SK-N-MC (cell line): ENCODE data around the gene MAP10.

ENCODE experiments used
- EZH2 ChIP-seq: fragments of 200-600 bp; sonication (generic); IDR thresholded peaks from one replicate; pipeline ENCODE4 v1.6.1; 2017; ENCODE audit warnings: antibody characterized with exemption
- FOXP2 ChIP-seq: optimal IDR thresholded peaks from 2 replicates; pipeline ENCODE3; 2011; ENCODE audit warnings: mild to moderate bottlenecking, moderate library complexity; ENCODE audit not compliant: insufficient read depth; ENCODE audit errors: extremely low read length, control extremely low read depth
- POLR2AphosphoS5 ChIP-seq: IDR thresholded peaks from 2 replicates; pipeline ENCODE4 v1.6.1; 2012; ENCODE audit warnings: mild to moderate bottlenecking, low read depth, low read length, borderline replicate concordance

DNA sequence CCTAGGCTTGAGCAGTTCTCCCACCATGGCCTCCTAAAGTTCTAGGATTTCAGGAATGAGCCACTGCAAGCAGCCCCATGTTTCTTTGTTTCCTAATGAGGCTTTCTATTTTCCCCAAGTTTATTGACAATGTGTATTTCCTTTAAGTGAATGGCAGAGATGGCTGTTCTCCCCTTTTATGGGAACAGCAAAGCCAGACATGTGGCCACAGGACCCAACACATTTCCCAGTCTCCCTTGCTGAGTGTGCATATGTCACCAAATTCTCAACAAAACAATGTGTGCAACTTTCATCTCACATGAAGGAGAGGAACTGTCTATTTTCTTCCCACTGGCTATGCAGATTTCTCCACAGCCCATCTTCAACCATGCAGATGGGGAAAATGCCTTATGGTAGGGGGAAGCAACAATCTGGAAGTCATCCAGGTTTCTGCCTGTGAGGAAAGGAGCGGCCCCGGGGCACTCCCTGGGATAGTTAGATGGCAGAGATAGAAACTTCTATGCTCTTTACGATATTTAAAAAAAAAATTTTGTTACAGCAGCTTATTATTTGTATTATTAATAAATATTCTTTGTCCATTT is 28.6 kb upstream of the MAP10 start:
- TF ChIP-seq EZH2: no peak
- no peak for TF ChIP-seq POLR2AphosphoS5
- no peak for TF ChIP-seq FOXP2
